GM18867 (cell line): ENCODE data around the gene MAG.
A peak's percentile ranks its signal among the peaks of the same experiment; 100 is the strongest.

Experiments
- ATAC-seq: cut with Tn5 transposase; IDR thresholded peaks from one replicate; pipeline ENCODE4 v1.9.1; 2021; ENCODE audit warnings: mild to moderate bottlenecking, moderate library complexity; ENCODE audit not compliant: unreplicated experiment

Gene MAG

DNA sequence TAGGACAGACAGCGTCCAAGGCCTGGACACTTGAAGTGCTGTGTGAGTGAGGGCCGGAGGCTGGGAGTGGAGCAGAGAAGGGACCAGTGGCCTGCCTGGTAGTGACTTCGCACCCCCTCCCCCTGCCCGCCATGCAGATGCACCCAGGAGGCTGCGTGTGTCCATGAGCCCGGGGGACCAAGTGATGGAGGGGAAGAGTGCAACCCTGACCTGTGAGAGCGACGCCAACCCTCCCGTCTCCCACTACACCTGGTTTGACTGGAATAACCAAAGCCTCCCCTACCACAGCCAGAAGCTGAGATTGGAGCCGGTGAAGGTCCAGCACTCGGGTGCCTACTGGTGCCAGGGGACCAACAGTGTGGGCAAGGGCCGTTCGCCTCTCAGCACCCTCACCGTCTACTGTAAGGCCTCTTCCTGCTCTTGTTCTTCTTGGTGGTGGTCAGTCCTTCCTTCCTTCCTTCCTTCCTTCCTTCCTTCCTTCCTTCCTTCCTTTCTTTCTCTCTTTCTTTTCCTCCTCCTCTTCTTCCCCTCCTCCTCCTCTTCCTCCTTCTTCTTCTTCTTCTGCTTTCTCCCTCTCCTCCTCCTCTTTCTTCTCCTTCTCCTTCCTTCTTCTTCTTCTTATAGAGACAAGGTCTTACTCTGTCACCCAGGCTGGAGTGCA is 49.7 kb downstream of the MAG start:
- no peak for ATAC-seq

DNA sequence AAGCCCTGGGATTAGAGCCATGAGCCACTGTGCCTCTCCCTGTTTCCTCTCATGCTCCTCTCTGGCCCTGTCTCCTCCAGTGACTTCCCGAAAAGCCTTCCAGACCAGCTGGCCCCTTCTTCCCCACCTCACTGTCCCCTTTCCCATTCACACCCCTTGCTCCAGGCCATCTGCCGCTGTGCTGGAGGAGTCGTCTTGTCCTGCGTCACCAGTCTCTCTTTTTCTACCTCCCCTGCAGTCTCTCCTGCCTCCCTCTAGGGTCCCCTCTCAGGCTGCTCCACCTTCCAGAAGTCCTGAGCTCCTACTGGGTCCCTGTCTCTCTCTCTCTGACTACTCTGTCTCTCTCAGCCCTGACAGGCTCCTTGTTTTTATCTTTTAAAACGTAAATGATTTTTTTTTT is 50.5 kb downstream of the MAG start:
- no peak for ATAC-seq

DNA sequence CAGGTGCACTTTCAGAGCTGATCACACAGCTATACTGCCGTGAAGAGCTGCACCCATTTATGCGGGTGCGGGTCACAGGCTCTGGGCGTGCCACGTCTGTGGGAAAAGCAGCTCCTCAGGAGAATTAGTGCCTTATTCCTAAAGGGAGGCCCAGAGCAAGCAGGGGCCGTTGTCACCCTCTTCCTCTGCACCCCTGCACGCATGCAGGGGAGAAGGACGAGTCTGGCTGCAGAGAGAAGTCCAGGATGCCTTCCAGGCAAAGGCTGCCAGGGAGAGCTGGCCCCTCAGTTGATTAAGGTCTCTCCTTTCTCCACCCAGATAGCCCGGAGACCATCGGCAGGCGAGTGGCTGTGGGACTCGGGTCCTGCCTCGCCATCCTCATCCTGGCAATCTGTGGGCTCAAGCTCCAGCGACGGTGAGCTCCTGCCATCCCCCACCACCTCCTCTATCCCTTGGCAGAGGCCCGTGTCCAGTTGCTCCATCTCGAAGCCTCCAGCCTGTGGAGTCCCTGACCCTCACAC is 52.6 kb downstream of the MAG start:
- no peak for ATAC-seq

DNA sequence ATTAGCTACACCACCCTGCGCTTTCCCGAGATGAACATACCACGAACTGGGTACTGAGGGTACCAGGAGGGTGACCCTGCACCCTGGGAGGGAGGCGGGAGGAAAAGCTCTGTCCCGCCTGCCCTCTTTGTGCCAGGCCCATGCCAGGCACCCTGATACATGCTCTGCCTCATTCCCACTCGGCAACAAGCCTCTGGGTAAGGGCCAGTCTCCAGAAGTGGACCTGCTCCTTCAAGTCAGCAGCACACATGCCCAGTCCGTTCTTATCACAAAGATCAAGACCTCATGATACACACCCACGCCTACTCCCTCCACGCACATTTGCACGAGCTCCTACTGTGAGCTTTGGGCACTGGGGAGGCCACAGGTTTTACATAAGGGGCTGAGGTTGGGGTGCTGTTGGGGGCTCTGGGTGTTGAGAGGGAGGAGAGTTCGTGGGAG is 53.7 kb downstream of the MAG start:
- no peak for ATAC-seq

DNA sequence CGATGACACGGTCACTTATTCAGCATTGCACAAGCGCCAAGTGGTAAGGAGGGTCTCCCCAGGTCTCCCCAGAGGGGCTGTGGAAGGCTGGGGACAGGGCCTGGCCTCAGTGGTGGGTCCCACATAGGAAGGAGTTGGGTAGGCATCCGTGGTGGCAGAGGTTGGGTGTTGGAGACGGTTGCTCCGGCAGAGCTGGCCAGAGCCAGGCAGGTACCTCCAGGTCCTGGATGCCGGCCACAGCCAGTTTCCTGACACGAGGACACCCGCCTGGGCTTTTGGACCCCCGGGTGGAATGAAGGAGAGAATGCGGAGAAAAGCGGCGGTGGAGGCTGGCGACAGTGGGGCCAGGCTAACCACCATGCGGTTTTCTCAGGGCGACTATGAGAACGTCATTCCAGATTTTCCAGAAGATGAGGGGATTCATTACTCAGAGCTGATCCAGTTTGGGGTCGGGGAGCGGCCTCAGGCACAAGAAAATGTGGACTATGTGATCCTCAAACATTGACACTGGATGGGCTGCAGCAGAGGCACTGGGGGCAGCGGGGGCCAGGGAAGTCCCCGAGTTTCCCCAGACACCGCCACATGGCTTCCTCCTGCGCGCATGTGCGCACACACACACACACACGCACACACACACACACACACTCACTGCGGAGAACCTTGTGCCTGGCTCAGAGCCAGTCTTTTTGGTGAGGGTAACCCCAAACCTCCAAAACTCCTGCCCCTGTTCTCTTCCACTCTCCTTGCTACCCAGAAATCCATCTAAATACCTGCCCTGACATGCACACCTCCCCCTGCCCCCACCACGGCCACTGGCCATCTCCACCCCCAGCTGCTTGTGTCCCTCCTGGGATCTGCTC is 54.5 kb downstream of the MAG start:
- no peak for ATAC-seq

DNA sequence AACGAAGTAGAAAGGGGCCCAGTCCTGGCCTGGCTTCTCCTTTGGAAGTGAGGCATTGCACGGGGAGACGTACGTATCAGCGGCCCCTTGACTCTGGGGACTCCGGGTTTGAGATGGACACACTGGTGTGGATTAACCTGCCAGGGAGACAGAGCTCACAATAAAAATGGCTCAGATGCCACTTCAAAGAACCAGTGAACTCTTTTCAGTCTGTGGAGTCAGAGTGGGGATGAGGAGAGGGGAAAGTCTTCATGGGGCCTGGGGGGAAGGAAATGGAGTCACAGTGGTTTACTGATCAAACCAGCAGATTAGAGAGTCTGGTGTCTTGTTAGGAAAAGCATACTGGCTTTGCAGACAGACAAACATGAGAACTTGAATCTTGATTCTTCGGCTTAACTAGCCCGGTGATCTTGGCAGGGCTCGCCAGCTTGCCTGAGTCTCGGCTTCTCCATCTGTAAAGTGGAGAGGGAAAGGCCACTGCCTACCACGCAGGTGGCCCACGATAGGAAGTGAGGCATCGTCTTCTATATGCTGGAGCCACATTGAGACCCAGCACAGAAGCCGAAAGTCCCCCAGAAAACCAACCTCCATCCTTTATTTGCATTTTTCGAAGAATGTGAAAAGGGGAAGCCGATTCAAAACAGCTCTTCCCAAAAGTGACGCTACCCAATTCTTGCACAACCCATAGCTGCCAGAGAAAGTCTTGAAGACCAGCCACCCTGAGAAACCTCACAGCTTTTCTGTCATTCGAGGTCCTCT is 55.4 kb downstream of the MAG start, which contains the start of gene FFAR1:
TSS of gene FFAR1 (plus strand) at position 732 of the 759 bp plus-strand sequence. CDS start 3,650 bp downstream, outside the sequence.
- peak; percentile 57 for ATAC-seq

DNA sequence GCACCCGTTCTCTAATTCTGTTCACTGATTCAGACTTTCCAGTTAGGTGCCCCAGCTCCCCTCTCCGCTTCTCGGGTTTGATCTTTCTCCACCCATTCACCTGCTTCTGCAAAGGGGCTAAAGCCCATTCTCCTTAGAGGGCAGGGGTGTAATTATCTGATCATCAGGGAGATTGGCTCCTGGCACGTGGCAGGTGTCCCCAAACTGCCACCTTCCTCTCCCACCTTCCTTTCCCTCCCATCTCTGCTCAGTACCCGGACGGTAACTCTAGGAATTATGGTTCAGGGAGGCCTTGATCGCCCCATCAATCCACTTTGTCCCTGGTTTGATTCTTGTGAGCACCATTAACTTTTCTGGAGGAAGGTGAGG is 56.0 kb downstream of the MAG start:
- no peak for ATAC-seq

DNA sequence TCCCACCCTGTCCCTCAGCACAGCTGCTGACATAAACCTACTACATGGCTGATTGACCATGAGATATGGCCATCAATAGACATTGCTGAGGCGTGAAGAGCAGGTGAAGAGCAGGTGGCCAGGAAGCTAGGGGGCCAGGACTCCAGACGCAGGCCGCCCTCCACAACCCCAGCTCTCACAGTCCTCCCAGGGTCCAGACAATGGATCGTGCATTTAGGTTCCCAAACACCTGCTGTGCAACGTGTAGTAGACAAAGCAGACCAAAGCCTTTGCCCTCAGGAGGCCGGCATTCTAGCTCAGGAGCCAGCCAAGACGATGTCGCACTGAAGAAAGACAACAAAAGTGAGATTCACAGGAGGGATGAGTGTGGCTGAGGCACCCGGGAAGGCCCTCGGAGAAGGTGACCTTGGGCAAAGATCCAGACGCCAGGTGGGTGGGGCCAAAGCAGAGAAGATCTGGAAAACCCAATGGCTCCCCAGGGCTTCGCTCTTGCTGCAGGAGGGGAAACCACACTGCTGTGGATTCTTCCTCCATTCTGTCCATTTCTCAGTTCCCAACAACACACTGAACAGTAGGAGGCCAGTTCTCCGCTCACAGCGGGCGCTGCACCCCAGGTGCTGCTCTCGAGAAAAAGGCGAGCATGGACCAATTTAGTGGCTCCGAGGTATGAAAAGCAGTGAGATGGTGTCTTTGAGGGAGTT is 57.1 kb downstream of the MAG start:
- no peak for ATAC-seq

DNA sequence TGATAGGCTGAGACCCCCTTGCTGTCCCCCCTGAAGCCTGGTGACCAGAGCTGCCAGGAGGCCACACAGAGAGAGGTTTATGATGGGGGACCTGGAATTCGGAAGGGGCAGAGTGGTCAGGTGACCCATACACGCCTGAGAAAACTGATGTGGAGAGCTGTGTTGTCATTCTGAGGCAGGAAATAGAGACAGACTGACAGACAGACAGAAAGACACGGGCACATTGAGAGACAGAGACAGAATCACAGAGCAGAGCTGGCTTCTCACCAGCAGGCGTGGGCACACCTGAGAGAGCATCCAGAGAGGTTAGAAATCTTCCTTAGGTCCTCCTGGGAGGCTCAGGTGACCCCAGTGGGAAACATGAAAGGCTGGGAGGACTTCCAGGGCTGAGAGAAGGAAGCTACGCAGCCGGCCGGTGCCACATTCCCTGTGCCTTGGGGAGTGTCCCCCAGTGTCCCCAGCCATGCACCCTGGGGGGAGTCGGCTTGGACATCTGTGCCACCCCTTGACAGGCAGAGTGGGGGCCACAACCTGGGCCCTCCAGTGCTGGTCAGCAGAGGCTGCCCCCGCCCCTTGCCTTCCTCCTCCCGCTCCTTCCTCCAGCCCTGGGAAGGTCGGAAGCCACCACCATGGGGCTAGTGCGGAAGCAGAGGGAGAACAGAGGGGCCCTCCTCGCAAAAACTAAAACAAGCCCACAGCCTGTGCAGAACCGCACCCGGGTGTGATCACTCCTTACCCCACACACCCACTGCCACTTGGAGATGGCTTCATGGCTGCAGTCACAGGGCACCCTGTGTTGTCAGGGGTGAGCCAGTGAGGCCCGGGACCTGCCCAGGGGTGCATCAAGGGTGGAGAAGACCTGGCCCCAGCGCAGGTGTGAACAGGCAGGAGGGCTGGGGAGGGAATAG is 57.9 kb downstream of the MAG start:
- no peak for ATAC-seq

DNA sequence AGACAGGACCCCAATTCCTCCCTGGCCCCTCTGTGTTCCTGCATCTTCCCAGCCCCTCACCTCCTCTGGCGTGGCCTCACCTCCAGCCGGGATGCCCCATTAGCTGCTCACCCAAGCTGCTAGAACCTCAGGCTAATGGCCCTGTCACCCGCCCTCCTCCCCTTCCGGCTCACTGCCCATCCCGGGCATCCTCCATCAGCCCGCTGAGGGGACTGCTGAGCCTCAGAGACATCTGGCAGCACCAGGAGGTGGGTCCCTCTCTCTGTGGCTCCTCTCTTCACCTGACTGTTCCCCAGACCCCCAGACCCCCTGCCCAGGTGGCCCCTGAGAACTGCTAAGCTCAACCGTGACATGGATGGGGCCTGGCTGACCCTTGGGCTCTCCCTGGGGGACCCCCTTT is 58.6 kb downstream of the MAG start:
- ATAC-seq: no peak

DNA sequence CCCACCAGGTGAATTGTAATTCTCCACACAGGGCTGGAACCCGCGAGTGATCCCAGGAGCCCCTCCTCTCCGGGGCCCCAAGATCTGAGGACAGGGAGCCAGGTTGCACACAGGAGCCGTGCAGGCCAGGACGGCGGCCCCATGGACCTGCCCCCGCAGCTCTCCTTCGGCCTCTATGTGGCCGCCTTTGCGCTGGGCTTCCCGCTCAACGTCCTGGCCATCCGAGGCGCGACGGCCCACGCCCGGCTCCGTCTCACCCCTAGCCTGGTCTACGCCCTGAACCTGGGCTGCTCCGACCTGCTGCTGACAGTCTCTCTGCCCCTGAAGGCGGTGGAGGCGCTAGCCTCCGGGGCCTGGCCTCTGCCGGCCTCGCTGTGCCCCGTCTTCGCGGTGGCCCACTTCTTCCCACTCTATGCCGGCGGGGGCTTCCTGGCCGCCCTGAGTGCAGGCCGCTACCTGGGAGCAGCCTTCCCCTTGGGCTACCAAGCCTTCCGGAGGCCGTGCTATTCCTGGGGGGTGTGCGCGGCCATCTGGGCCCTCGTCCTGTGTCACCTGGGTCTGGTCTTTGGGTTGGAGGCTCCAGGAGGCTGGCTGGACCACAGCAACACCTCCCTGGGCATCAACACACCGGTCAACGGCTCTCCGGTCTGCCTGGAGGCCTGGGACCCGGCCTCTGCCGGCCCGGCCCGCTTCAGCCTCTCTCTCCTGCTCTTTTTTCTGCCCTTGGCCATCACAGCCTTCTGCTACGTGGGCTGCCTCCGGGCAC is 59.6 kb downstream of the MAG start:
- no peak for ATAC-seq

DNA sequence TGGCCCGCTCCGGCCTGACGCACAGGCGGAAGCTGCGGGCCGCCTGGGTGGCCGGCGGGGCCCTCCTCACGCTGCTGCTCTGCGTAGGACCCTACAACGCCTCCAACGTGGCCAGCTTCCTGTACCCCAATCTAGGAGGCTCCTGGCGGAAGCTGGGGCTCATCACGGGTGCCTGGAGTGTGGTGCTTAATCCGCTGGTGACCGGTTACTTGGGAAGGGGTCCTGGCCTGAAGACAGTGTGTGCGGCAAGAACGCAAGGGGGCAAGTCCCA is 60.2 kb downstream of the MAG start:
- no peak for ATAC-seq

DNA sequence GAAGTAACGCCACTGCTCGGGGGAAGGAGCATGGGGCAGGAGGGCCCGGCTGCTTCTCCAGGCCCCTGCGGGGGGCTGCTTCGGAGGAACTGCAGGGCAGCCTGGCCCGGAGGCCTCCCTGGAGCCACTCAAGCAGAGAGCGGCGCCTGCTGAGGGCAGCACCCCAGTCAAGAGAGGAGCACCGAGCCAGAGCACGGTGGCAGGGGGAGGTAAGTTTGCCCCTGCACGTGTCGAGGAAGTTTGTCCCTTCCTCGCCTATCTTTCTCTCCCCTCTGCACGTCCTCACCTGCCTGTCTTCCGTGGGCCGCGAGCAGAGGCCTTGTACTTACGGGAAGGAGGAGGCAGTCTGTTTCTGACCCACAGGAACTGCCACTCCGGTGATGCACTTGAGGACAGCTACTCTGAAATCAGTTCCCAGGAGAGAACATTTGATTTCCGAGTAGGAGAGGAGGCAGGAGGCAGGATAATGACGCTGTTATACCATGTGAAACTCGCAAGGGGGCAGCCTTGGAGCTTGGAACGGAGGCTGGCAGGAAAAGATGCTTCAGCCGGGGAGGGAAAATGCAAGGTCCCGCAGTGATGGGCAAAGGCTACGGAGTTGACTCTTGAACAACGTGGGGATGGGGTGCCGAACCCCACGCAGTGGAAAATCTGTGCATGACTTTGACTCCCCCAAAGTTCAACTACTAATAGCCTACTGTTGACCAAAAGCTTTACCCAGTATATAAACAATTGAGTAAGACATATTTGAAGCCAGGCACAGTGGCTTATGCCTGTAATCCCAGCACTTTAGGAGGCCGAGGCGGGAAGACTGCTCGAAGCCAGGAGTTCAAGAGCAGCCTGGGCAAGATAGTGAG is 60.7 kb downstream of the MAG start:
- ATAC-seq: no peak

DNA sequence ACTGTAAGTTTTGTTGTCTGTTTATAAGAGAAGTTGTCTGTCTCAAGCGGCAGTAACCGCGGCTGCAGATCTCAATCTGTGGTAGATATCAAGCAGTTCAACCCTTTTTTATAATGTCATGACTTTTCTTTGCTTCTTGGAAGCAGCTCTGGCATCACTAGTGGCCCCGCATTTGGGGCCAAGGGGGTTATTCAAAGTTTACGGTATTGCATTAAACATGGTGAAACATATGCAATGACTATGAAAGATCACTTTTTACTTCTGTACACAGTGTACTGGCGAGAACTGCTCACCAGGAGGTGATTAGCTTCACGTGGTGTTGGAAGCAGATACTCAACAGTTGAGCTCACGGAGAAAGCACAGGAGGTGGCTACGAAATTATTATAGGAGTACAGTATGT is 61.7 kb downstream of the MAG start:
- no peak for ATAC-seq

DNA sequence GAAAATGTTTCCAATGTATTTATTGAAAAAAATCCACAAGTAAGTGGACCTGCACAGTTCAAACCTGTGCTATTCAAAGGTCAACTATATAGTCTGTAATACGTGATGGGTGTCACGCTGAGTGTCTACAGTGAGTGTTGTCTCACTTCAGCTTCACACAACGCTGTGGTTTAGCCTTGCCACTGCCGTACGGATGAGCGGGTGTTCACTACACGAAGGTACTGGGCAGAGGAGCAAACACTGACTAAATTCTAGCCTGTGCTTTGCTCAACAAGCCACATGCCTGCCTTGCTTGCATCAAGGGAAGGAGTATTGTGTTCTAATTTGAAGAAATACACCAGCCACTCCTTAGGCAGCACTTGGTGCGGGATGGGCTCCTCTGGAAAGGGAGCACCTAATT is 62.9 kb downstream of the MAG start:
- ATAC-seq: no peak

DNA sequence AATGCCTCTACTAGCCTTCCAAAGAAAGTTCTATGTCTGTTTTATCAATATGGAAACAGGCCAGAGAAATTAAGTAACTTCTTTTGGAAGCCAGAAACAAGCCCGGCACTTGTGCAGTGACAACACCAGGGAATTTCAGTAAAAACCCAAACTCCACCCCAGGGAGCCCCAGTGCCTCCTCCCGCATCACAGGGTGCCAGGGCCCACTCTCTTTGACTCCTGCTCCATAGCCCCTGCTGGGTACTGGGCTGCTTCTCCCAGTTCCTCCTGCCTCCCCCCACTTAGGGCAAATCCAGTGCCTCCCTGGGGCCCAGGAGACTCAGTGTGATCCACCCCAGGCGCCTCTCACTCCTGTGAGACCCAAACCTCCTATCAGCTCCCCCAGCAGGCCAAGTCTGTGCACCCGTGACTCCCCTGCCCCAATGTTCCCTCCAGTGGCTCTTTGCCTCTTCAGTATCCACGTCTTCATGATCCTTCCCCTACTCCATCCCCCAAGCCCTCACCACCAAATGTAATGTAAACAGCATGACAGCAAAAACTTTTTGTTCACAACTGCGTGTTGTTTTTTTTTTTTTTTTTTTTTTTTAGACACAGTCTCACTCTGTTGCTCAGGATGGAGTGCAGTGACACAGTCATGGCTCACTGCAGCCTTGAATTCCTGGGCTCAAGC is 64.0 kb downstream of the MAG start:
- ATAC-seq: no peak

DNA sequence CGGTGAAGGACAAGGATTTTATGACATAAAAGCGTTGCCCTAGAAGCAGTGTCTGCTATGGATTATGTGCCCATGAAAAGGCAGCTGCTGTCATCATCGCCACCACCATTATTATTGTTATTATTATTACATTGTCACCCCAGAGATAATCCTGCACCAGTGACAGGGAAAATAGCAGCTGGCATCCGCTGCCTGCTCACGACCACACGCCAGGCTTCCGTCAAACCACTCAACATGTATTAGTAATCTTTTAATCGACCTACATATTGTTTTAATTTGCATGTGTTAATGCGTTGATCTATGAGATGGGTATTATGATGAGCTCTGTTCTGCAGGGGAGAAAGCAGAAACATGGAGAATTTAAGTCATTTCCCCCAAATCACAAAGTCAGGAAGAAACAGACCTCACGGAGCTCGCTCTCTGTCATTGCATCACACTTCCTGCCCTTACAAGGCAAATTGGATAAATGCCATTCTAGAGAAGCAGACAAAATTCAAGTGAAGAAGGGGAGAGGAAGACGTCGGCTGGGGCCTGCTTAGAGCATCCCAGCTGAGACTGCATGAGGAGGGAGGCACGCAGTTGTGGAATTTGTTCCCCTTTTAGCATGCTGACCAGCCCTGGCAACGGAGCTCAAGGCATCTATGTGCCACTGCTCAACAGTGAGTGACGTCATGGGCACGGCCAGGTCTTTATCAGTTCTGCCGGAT is 66.1 kb downstream of the MAG start, which contains the start of gene FFAR3:
TSS of gene FFAR3 (plus strand) at position 594 of the 707 bp plus-strand sequence. CDS start 431 bp downstream, outside the sequence.
- no peak for ATAC-seq
